Endodermal cell (in vitro differentiated cells): ENCODE measurements around the gene LHPP. TPM values are rescaled to one million over a fixed set of nuclear protein-coding genes. Genes with fewer than 3 reads are reported as not detected.

ENCODE experiments used
- DNase-seq: peaks from one replicate; pipeline ENCODE4 v3.0.0-alpha.2; 2017
- H3K27ac ChIP-seq: 2 replicates; pipeline ENCODE4 v1.5.1; 2013; ENCODE audit warnings: mild to moderate bottlenecking, low read depth, low read length, moderate library complexity
- H3K27me3 ChIP-seq: 2 replicates; pipeline ENCODE4 v1.6.1; 2013; ENCODE audit warnings: mild to moderate bottlenecking, low read length, moderate library complexity; ENCODE audit not compliant: insufficient read depth, control insufficient read depth, poor library complexity, severe bottlenecking
- H3K36me3 ChIP-seq: 2 replicates; pipeline ENCODE4 v1.7.0; 2013; ENCODE audit warnings: mild to moderate bottlenecking, low read length, moderate library complexity; ENCODE audit not compliant: control insufficient read depth, insufficient read depth
- H3K4me1 ChIP-seq: one replicate; pipeline ENCODE4 v1.7.0; 2013; ENCODE audit warnings: low read length; ENCODE audit not compliant: control insufficient read depth, insufficient read depth
- H3K4me3 ChIP-seq: 2 replicates; pipeline ENCODE4 v1.5.1; 2013; ENCODE audit warnings: mild to moderate bottlenecking, low read length, moderate library complexity
- H3K9ac ChIP-seq: 2 replicates; pipeline ENCODE4 v1.6.1; 2013; ENCODE audit warnings: mild to moderate bottlenecking, low read length, moderate library complexity; ENCODE audit not compliant: poor library complexity, severe bottlenecking; ENCODE audit errors: extremely low read depth
- H3K9me3 ChIP-seq: 2 replicates; pipeline ENCODE4 v1.6.1; 2013; ENCODE audit warnings: mild to moderate bottlenecking, low read length, moderate library complexity; ENCODE audit not compliant: control insufficient read depth
- H3K27ac Mint-ChIP-seq: 2 replicates; pipeline ENCODE4 v1.8.0; 2020; ENCODE audit warnings: mixed read lengths
- H3K27me3 Mint-ChIP-seq: 2 replicates; pipeline ENCODE4 v1.8.0; 2021; ENCODE audit warnings: mild to moderate bottlenecking, mixed read lengths; ENCODE audit not compliant: insufficient read depth
- H3K36me3 Mint-ChIP-seq: 2 replicates; pipeline ENCODE4 v1.8.0; 2020; ENCODE audit warnings: low read depth, mixed read lengths
- H3K4me1 Mint-ChIP-seq: 2 replicates; pipeline ENCODE4 v1.8.0; 2020; ENCODE audit warnings: mixed read lengths
- H3K4me3 Mint-ChIP-seq: 2 replicates; pipeline ENCODE4 v1.8.0; 2020; ENCODE audit warnings: mild to moderate bottlenecking, moderate library complexity, mixed read lengths
- H3K9me3 Mint-ChIP-seq: 2 replicates; pipeline ENCODE4 v1.8.0; 2020; ENCODE audit warnings: mild to moderate bottlenecking, mixed read lengths
- WGBS, 2 experiments: methylation state at CpG; one replicate each; pipeline versions ENCODE4 v1.1.5 to v1.1.7; 2013; ENCODE audit warnings: missing lambda C conversion rate in 2 of 2, mixed read lengths in 1 of 2; ENCODE audit not compliant: insufficient coverage in 1 of 2, insufficient read length in 1 of 2; 5-methylcytosine and 5-hydroxymethylcytosine counted together
- total RNA-seq, 2 donors: library from RNA; stranded (reverse); fragmentation: NEBNext Ultra II Directional in 1 of 2; extraction: Animal tissue kit (Norgen Biotek cat#: 25700) in 1 of 2; gene quantifications; 2 replicates in 1 of 2; 3 replicates in 1 of 2; pipeline ENCODE4 v1.2.1, GENCODE V29; 2021
- TF ChIP-seq, protein P1 (sequence below): fragments of 200-600 bp; sonication (generic); conservative IDR thresholded peaks from 2 replicates; pipeline ENCODE4 v1.5.0; 2021; ENCODE audit warnings: antibody characterized with exemption, mild to moderate bottlenecking

LHPP gene
- total RNA-seq, 2 donors from 2014 or later, result 23.3 to 24.8 TPM

DNA sequence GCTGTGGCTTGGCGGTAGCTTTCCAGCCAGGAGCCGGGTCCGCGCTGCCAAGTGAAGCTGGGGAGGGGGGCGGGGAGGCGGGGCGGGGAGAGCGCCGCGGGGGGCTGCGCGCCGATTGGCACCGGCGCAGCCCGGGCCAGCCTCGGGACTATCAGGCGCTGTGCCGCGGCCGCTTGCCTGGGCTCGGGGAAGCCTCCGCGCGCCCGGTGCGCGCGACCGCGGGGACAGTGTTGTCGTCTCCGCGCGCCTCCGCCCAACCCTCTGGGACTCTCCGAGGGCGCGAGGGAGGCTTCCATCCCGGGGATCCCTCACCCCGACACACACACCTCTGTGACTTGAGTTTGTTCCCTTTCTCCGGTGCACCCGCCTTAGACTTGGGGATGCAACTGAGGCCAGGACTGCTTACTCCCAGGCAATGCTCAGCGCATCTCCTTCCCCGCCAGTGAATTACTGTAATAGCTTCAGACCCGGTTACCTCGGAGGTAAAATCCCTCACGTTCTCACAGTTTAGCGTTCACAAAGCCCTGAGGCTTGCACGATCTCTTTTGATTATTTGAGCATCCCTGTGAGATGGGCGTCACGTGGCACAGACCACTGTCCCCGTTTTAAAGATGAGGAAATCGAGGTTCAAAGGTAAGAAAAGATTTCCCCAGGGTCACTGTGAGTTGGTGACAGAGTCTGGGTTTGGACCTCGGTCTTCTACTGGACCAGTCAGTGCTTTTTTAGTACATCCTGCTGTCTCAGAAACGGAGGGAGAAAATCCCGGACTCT lies 11.4 kb upstream of the LHPP start, which contains the start of gene NKX1-2:
NKX1-2 (minus strand) TSS at position 24 of the 771 bp plus-strand sequence. CDS start 92 bp downstream, outside the sequence.
- H3K36me3 Mint-ChIP-seq, result no peaks in the 10 kb centered on the region
- H3K9me3 ChIP-seq, result no peaks in the 10 kb centered on the region
- H3K27me3 Mint-ChIP-seq, result peaks cover 88% of the 10 kb centered on the region
- peak within 1 kb of the TSS; percentile 77 for H3K27ac Mint-ChIP-seq
- 3% methylated on average over 29 to 57 of the region's 57 CpGs for WGBS, 2 experiments
- peaks cover 60% of the 10 kb centered on the region for H3K27me3 ChIP-seq
- no peak within 1 kb of the TSS for H3K9ac ChIP-seq
- TF ChIP-seq, protein P1, sequence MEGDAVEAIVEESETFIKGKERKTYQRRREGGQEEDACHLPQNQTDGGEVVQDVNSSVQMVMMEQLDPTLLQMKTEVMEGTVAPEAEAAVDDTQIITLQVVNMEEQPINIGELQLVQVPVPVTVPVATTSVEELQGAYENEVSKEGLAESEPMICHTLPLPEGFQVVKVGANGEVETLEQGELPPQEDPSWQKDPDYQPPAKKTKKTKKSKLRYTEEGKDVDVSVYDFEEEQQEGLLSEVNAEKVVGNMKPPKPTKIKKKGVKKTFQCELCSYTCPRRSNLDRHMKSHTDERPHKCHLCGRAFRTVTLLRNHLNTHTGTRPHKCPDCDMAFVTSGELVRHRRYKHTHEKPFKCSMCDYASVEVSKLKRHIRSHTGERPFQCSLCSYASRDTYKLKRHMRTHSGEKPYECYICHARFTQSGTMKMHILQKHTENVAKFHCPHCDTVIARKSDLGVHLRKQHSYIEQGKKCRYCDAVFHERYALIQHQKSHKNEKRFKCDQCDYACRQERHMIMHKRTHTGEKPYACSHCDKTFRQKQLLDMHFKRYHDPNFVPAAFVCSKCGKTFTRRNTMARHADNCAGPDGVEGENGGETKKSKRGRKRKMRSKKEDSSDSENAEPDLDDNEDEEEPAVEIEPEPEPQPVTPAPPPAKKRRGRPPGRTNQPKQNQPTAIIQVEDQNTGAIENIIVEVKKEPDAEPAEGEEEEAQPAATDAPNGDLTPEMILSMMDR, result no peak
- DNase-seq, result peak; percentile 96
- H3K36me3 ChIP-seq, result no peaks in the 10 kb centered on the region
- H3K4me1 Mint-ChIP-seq, result peaks cover 50% of the 10 kb centered on the region
- H3K4me3 Mint-ChIP-seq, result peak within 1 kb of the TSS; percentile 61
- no peak within 1 kb of the TSS for H3K27ac ChIP-seq
- no peaks in the 10 kb centered on the region for H3K9me3 Mint-ChIP-seq
- H3K4me3 ChIP-seq, result peak within 1 kb of the TSS; percentile 75
- H3K4me1 ChIP-seq, result peaks cover 14% of the 10 kb centered on the region

DNA sequence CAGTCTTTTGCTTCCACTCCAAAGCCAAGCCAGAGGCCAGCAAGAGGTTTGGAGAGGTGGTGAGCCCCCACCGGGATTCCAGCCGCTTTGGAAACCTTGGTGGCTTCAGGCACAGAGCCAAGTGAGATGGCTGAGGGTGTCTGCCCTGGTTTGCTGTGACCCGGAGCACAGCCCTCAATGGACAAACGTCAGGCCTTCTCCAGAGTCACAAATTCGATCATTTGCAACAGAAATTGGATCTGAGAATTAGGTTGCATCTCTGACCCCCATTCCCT lies 10.9 kb upstream of the LHPP start:
- Mint-ChIP-seq H3K4me1 (peaks cover 55% of the 10 kb centered on the region), H3K27ac (peak overlapping the region; percentile 77), H3K36me3 (no peaks in the 10 kb centered on the region), H3K9me3 (no peaks in the 10 kb centered on the region), H3K4me3 (peak overlapping the region; percentile 61), H3K27me3 (peaks cover 88% of the 10 kb centered on the region)
- Histone ChIP-seq H3K4me1 (peaks cover 14% of the 10 kb centered on the region), H3K27ac (no peak overlapping the region), H3K4me3 (peak overlapping the region; percentile 21), H3K36me3 (no peaks in the 10 kb centered on the region), H3K9ac (no peak overlapping the region), H3K27me3 (peaks cover 54% of the 10 kb centered on the region), H3K9me3 (no peaks in the 10 kb centered on the region)
- DNase-seq, result peak; percentile 68
- TF ChIP-seq, protein P1, result no peak
- 27 to 28% methylated on average over 5 of the region's 5 CpGs for WGBS, 2 experiments

DNA sequence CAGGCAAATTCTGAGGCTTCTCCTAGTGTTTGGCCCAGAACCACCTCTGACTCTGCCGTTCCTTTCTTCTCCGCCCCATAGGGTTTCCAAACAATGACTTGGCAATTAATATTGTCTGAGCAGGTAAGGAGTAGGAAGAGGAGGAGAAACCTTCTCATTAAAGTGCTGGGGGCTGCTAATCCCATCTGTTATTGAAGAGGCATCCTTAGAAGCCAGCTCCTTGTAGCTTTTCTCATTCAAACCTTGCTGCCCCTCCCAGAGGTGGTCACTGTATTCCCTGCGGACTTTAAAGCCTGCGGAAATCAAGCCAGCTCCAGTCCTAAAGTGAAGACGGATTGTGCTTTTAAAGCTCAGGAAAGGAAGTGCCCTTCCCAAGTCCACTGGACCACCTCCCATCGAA lies 10.3 kb upstream of the LHPP start:
- no peaks in the 10 kb centered on the region for H3K36me3 ChIP-seq
- peak overlapping the region; percentile 77 for H3K27ac Mint-ChIP-seq
- peak overlapping the region; percentile 21 for H3K4me3 ChIP-seq
- DNase-seq, result peak; percentile 76
- peaks cover 88% of the 10 kb centered on the region for H3K27me3 Mint-ChIP-seq
- H3K9ac ChIP-seq, result no peak overlapping the region
- H3K4me1 ChIP-seq, result peaks cover 14% of the 10 kb centered on the region
- no peaks in the 10 kb centered on the region for H3K9me3 ChIP-seq
- H3K27ac ChIP-seq, result no peak overlapping the region
- no peaks in the 10 kb centered on the region for H3K36me3 Mint-ChIP-seq
- peaks cover 49% of the 10 kb centered on the region for H3K27me3 ChIP-seq
- peaks cover 59% of the 10 kb centered on the region for H3K4me1 Mint-ChIP-seq
- no peaks in the 10 kb centered on the region for H3K9me3 Mint-ChIP-seq
- peak overlapping the region; percentile 61 for H3K4me3 Mint-ChIP-seq
- WGBS, 2 experiments, result 18 to 20% methylated on average over 2 to 6 of the region's 6 CpGs
- TF ChIP-seq, protein P1, result no peak
